OCI-LY1 (cell line): ENCODE data around the gene OTULINL.

Source experiments
- H2AFZ ChIP-seq: fragments of 200-600 bp; sonication (generic), shearing (Covaris generic); 2 replicates; pipeline ENCODE4 v1.6.0; 2014; ENCODE audit warnings: antibody characterized with exemption, mild to moderate bottlenecking, low read length
- H3F3A ChIP-seq: fragments of 200-600 bp; sonication (generic), shearing (Covaris generic); 2 replicates; pipeline ENCODE4 v1.6.0; 2014; ENCODE audit warnings: mild to moderate bottlenecking, antibody characterized with exemption, low read length, moderate library complexity; ENCODE audit not compliant: insufficient read depth
- H3K27ac ChIP-seq: fragments of 200-600 bp; sonication (generic); 2 replicates; pipeline ENCODE4 v1.5.1; 2014; ENCODE audit warnings: low read length, mixed run types, mild to moderate bottlenecking, low read depth; ENCODE audit not compliant: poor library complexity, severe bottlenecking
- H3K27me3 ChIP-seq: fragments of 200-600 bp; sonication (generic); 2 replicates; pipeline ENCODE4 v1.6.0; 2014; ENCODE audit warnings: antibody characterized with exemption, mild to moderate bottlenecking, low read length, moderate library complexity; ENCODE audit not compliant: insufficient read depth
- H3K36me3 ChIP-seq: fragments of 200-600 bp; sonication (generic); 2 replicates; pipeline ENCODE4 v1.6.1; 2014; ENCODE audit warnings: mild to moderate bottlenecking, antibody characterized with exemption, low read length, moderate library complexity, mixed read lengths; ENCODE audit not compliant: insufficient read depth
- H3K4me1 ChIP-seq: fragments of 200-600 bp; sonication (generic); 2 replicates; pipeline ENCODE4 v1.5.1; 2014; ENCODE audit warnings: mild to moderate bottlenecking, low read length, moderate library complexity; ENCODE audit not compliant: insufficient read depth, severe bottlenecking
- H3K4me2 ChIP-seq: fragments of 200-600 bp; sonication (generic), shearing (Covaris generic); 2 replicates; pipeline ENCODE4 v1.6.1; 2014; ENCODE audit warnings: low read length
- H3K4me3 ChIP-seq: fragments of 200-600 bp; sonication (generic); 2 replicates; pipeline ENCODE4 v1.5.1; 2014; ENCODE audit warnings: low read length, low read depth, mild to moderate bottlenecking, mixed read lengths; ENCODE audit not compliant: poor library complexity, severe bottlenecking
- H3K79me2 ChIP-seq: fragments of 200-600 bp; shearing (Covaris generic); 2 replicates; pipeline ENCODE4 v1.6.1; 2016; ENCODE audit warnings: mixed run types, low read length, mixed read lengths; ENCODE audit not compliant: insufficient read depth
- H3K9ac ChIP-seq: fragments of 200-600 bp; sonication (generic), shearing (Covaris generic); 2 replicates; pipeline ENCODE4 v1.6.1; 2014; ENCODE audit warnings: mild to moderate bottlenecking, low read length, mixed read lengths
- H3K9me2 ChIP-seq: fragments of 200-600 bp; sonication (generic), shearing (Covaris generic); 2 replicates; pipeline ENCODE4 v1.6.1; 2014; ENCODE audit warnings: low read depth, mild to moderate bottlenecking, low read length, mixed read lengths
- H3K9me3 ChIP-seq: fragments of 200-600 bp; shearing (Covaris generic); 2 replicates; pipeline ENCODE4 v1.6.1; 2014; ENCODE audit warnings: low read length, mixed read lengths
- H4K20me1 ChIP-seq: fragments of 200-600 bp; sonication (generic), shearing (Covaris generic); 2 replicates; pipeline ENCODE4 v1.6.0; 2016; ENCODE audit warnings: mild to moderate bottlenecking, low read length; ENCODE audit not compliant: insufficient read depth
- EZH2 ChIP-seq: fragments of 200-600 bp; sonication (generic), shearing (Covaris generic); IDR thresholded peaks from 2 replicates; pipeline ENCODE4 v1.8.0; 2017; ENCODE audit warnings: borderline replicate concordance, mixed run types, mild to moderate bottlenecking, antibody characterized with exemption, low read length, moderate library complexity, mixed read lengths
- TF ChIP-seq, protein P1 (sequence below): fragments of 200-600 bp; sonication (generic), shearing (Covaris generic); IDR thresholded peaks from 2 replicates; pipeline ENCODE4 v1.5.1; 2017; ENCODE audit warnings: mild to moderate bottlenecking, antibody characterized with exemption, low read length, moderate library complexity, mixed read lengths

OTULINL gene

DNA sequence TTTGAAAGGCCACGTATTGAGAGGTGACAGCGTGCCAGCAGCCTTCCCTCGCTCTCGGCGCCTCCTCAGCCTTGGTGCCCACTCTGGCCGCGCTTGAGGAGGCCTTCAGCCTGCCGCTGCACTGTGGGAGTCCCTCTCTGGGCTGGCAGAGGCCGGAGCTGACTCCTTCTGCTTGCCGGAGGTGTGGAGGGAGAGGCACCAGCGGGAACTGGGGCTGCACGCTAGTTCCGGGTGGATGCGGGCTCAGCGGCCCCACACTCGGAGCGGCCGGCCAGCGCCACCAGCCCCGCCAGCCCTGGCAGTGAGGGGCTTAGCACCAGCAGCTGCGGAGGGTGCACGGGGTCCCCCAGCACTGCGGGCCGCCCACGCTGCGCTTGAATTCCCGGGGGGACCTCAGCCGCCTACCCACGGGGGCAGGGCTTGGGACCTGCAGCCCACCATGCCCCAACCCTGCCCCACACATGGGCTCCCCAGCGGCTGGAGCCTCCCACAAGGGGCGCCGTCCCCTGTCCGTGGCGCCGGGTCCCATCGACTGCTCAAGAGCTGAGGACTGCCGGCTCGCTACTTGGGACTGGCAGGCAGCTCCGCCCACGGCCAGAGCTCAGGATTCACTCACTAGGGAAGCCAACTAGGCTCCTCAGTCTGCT, 4.4 kb upstream of the OTULINL start:
- Histone ChIP-seq H3K4me3 (no peak overlapping the region), H2AFZ (no peak overlapping the region), H3K9me2 (no peaks in the 10 kb centered on the region), H3K9ac (no peak overlapping the region), H3K4me2 (no peak overlapping the region), H3K9me3 (no peaks in the 10 kb centered on the region), H3K27ac (no peak overlapping the region), H3K79me2 (no peaks in the 10 kb centered on the region), H3K4me1 (peaks cover 4% of the 10 kb centered on the region), H3F3A (no peaks in the 10 kb centered on the region), H4K20me1 (no peaks in the 10 kb centered on the region), H3K27me3 (0 out of 2 replicates have a peak, but pooled peaks cover 6% of the 10 kb centered on the region), H3K36me3 (no peaks in the 10 kb centered on the region; the same call in 1 of the 2 replicates)
- TF ChIP-seq, protein P1, sequence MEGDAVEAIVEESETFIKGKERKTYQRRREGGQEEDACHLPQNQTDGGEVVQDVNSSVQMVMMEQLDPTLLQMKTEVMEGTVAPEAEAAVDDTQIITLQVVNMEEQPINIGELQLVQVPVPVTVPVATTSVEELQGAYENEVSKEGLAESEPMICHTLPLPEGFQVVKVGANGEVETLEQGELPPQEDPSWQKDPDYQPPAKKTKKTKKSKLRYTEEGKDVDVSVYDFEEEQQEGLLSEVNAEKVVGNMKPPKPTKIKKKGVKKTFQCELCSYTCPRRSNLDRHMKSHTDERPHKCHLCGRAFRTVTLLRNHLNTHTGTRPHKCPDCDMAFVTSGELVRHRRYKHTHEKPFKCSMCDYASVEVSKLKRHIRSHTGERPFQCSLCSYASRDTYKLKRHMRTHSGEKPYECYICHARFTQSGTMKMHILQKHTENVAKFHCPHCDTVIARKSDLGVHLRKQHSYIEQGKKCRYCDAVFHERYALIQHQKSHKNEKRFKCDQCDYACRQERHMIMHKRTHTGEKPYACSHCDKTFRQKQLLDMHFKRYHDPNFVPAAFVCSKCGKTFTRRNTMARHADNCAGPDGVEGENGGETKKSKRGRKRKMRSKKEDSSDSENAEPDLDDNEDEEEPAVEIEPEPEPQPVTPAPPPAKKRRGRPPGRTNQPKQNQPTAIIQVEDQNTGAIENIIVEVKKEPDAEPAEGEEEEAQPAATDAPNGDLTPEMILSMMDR, result no peak
- no peak for TF ChIP-seq EZH2

DNA sequence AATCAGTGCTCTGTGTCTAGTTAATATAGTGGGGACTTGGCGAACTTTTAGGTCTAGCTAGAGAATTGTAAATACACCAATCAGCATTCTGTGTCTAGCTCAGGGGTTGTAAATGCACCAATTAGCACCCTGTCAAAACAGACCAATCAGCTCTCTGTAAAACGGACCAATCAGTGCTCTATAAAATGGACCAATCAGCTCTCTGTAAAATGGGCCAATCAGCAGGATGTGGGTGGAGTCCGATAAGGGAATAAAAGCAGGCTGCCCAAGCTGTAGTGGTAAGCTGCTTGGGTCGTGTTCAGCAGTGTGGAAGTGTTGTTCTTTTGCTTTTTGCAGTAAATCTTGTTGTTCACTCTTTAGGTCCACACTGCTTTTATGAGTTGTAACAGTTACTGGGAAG, 3.6 kb upstream of the OTULINL start:
- 0 out of 2 replicates have a peak, but pooled peaks cover 6% of the 10 kb centered on the region for H3K27me3 ChIP-seq
- no peaks in the 10 kb centered on the region for H3K9me2 ChIP-seq
- no peak overlapping the region for H3K4me3 ChIP-seq
- no peaks in the 10 kb centered on the region; the same call in 1 of the 2 replicates for H3K36me3 ChIP-seq
- no peak for TF ChIP-seq EZH2
- TF ChIP-seq, protein P1, result no peak
- no peaks in the 10 kb centered on the region for H3K79me2 ChIP-seq
- no peaks in the 10 kb centered on the region for H3K9me3 ChIP-seq
- no peaks in the 10 kb centered on the region for H4K20me1 ChIP-seq
- no peak overlapping the region for H3K27ac ChIP-seq
- no peak overlapping the region for H3K4me2 ChIP-seq
- no peak overlapping the region for H3K9ac ChIP-seq
- peaks cover 6% of the 10 kb centered on the region for H3K4me1 ChIP-seq
- no peak overlapping the region for H2AFZ ChIP-seq
- H3F3A ChIP-seq, result no peaks in the 10 kb centered on the region

DNA sequence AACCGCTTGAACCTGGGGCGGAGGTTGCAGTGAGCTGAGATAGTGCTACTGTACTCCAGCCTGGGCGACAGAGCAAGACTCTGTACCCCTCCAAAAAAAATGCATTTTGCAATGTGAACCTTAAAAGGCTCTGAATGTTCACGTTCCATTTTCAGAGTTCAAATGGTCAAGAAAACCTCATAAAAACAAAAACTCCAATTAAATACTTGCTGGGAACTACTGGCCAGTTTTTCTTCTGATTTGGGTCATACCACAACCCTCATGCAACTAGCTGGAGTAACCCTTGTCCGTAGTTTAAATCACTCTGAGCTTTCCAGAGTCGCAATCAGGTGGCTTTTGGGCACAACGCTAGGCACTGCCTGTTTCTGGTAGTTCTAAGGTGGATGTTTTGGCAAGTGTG, 2.3 kb upstream of the OTULINL start:
- Histone ChIP-seq H3F3A (no peaks in the 10 kb centered on the region), H3K4me3 (no peak overlapping the region), H3K4me1 (peaks cover 6% of the 10 kb centered on the region), H3K27ac (no peak overlapping the region), H3K4me2 (no peak overlapping the region), H3K9ac (no peak overlapping the region), H3K9me3 (no peaks in the 10 kb centered on the region), H3K79me2 (no peaks in the 10 kb centered on the region), H2AFZ (no peak overlapping the region), H3K27me3 (0 out of 2 replicates have a peak, but pooled peaks cover 6% of the 10 kb centered on the region), H3K9me2 (no peaks in the 10 kb centered on the region), H3K36me3 (no peaks in the 10 kb centered on the region; the same call in 1 of the 2 replicates), H4K20me1 (no peaks in the 10 kb centered on the region)
- TF ChIP-seq, protein P1, result no peak
- no peak for TF ChIP-seq EZH2
